Gastrocnemius medialis (tissue), 4 donors: ENCODE results near the gene ATP11B. TPM values are rescaled to one million over a fixed set of nuclear protein-coding genes. Genes with fewer than 3 reads are reported as not detected.

Experiments used
- ATAC-seq, 2 donors: fragments of 150-250 bp; one replicate each; pipeline ENCODE4 v1.9.1; 2016
- DNase-seq, 2 donors: peaks; one replicate each; pipeline ENCODE4 v3.0.0-alpha.2; 2019
- H3K27ac ChIP-seq, 4 donors: fragments of 200-600 bp; sonication (generic); 1 replicate in 1 of 4; 2 replicates in 3 of 4; pipeline ENCODE4 v1.5.1; 2016 to 2018; ENCODE audit warnings: mild to moderate bottlenecking in 2 of 4, moderate library complexity in 1 of 4
- H3K27me3 ChIP-seq, 3 donors: fragments of 200-600 bp; sonication (generic) in 2 of 3; 1 replicate in 1 of 3; 2 replicates in 2 of 3; pipeline versions ENCODE4 v1.5.1 to v1.6.0; 2016 to 2019; ENCODE audit warnings: mild to moderate bottlenecking in 1 of 3, moderate library complexity in 1 of 3
- H3K36me3 ChIP-seq, 2 donors: fragments of 200-600 bp; sonication (generic) in 1 of 2; one replicate each; pipeline ENCODE4 v1.5.1; 2017 to 2018
- H3K4me1 ChIP-seq, 2 donors: fragments of 200-600 bp; sonication (generic) in 1 of 2; one replicate each; pipeline ENCODE4 v1.5.1; 2016 to 2017; ENCODE audit warnings: mild to moderate bottlenecking in 2 of 2
- H3K4me3 ChIP-seq, 4 donors: fragments of 200-600 bp; sonication (generic) in 3 of 4; 1 replicate in 1 of 4; 2 replicates in 3 of 4; pipeline ENCODE4 v1.5.1; 2016 to 2019; ENCODE audit warnings: mild to moderate bottlenecking in 2 of 4
- H3K9me3 ChIP-seq, 3 donors: fragments of 200-600 bp; sonication (generic) in 2 of 3; 1 replicate in 1 of 3; 2 replicates in 2 of 3; pipeline ENCODE4 v1.5.1; 2016 to 2019
- POLR2A ChIP-seq, 2 donors: fragments of 450-650 bp; IDR thresholded peaks; one replicate each; pipeline ENCODE4 v1.6.1; 2017; ENCODE audit warnings: antibody characterized with exemption in 2 of 2, mild to moderate bottlenecking in 2 of 2, moderate library complexity in 2 of 2
- in situ Hi-C, 4 donors: fragments of 200-750 bp; cut with MboI; loops; one replicate each; pipeline versions ENCODE4 v1.15.0 to v1.8.0; 2017; ENCODE audit warnings: low sequenced_read_pairs in 4 of 4
- intact Hi-C: fragments of 100-400 bp; cut with DNase I; formaldehyde crosslinking; loops from one replicate; pipeline ENCODE4 v1.15.1; 2023; ENCODE audit warnings: low total_unique reads
- total RNA-seq, 4 donors: library from RNA; depleted of rRNA; stranded (reverse); fragments of >200 nt; gene quantifications; one replicate each; pipeline versions ENCODE4 v1.1.0 to v1.2.3, GENCODE V29; 2016
- TF ChIP-seq, protein P1 (sequence below), 5 experiments: fragments of 450-650 bp in 3 of 5; fragments of 200-600 bp in 2 of 5; sonication (generic) in 2 of 5; IDR thresholded peaks in 4 of 5; conservative IDR thresholded peaks in 1 of 5; 1 replicate in 4 of 5; 2 replicates in 1 of 5; pipeline ENCODE4 v1.5.1; 2016 to 2019; ENCODE audit warnings: antibody characterized with exemption in 5 of 5, mild to moderate bottlenecking in 3 of 5, moderate library complexity in 3 of 5

Gene ATP11B
- total RNA-seq, 4 donors from 2014 or later: 16.3 to 44.6 (median 23.4) TPM

DNA sequence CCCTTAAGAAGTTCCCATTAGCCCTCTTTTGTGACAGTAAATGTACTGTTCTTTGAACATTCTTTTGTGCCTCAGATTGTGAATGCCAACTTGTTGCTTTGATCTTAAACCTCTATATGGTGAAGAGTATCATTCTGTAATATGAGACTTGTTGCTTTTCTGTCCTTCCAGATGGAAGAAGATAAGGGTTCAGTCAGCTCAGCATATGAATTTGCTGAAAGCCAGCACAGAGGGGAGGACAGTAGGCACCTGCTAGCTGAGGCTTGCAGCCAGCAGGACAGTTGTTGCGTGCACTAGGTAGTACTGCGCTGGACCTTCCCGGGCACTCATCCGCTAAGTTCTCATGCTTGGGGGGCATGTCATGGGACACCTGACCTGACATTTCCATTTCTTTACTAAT, 112.3 kb downstream of the ATP11B start:
- peaks cover 0 to 47% of the 10 kb centered on the region in 2 donors for H3K36me3 ChIP-seq

DNA sequence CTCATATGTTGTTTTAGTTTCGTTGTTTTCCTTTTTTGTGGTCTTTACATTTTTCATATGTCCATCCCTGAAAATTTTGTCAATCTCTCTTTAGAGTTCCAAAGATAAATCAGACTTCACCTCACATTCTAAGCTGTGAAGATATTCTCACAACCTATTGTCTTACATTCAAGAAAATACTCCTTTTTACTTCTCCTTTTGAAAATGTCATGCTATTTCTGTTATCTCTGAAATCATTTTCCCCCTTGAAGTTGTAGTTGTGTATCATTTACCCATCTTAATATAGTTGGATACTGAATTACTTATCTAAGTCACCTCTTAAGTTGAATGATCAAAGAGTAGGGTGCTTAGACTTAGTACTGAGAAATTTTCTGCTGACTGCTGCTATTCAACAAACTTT, 112.7 kb downstream of the ATP11B start:
- in situ Hi-C loops: no loop called here
- DNase-seq (no peak), ATAC-seq (no peak)
- H3K4me1 ChIP-seq: no peaks in the 10 kb centered on the region
- TF ChIP-seq, protein P1, sequence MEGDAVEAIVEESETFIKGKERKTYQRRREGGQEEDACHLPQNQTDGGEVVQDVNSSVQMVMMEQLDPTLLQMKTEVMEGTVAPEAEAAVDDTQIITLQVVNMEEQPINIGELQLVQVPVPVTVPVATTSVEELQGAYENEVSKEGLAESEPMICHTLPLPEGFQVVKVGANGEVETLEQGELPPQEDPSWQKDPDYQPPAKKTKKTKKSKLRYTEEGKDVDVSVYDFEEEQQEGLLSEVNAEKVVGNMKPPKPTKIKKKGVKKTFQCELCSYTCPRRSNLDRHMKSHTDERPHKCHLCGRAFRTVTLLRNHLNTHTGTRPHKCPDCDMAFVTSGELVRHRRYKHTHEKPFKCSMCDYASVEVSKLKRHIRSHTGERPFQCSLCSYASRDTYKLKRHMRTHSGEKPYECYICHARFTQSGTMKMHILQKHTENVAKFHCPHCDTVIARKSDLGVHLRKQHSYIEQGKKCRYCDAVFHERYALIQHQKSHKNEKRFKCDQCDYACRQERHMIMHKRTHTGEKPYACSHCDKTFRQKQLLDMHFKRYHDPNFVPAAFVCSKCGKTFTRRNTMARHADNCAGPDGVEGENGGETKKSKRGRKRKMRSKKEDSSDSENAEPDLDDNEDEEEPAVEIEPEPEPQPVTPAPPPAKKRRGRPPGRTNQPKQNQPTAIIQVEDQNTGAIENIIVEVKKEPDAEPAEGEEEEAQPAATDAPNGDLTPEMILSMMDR (IDR thresholded peaks at IDR 0.05 in 4 of 5, conservative IDR thresholded peaks at IDR 0.05 in 1 of 5): no peak
- no peak for TF ChIP-seq POLR2A (IDR thresholded peaks at IDR 0.05)
- H3K27ac ChIP-seq: no peak overlapping the region
- H3K36me3 ChIP-seq: peaks cover 0 to 47% of the 10 kb centered on the region in 2 donors
- H3K27me3 ChIP-seq: no peaks in the 10 kb centered on the region
- no peak overlapping the region for H3K4me3 ChIP-seq
- intact Hi-C loops: no loop called here
- no peaks in the 10 kb centered on the region for H3K9me3 ChIP-seq

More for the DNA sequence above, 112.3 kb downstream of the ATP11B start:
- in situ Hi-C loops (no loop called here), intact Hi-C loops (no loop called here)
- TF ChIP-seq, protein P1 (IDR thresholded peaks at IDR 0.05 in 4 of 5, conservative IDR thresholded peaks at IDR 0.05 in 1 of 5): no peak
- no peak for TF ChIP-seq POLR2A (IDR thresholded peaks at IDR 0.05)
- Histone ChIP-seq H3K4me3 (no peak overlapping the region), H3K27ac (no peak overlapping the region), H3K4me1 (no peaks in the 10 kb centered on the region), H3K27me3 (no peaks in the 10 kb centered on the region), H3K9me3 (no peaks in the 10 kb centered on the region)
- no peak for DNase-seq
- ATAC-seq: no peak

DNA sequence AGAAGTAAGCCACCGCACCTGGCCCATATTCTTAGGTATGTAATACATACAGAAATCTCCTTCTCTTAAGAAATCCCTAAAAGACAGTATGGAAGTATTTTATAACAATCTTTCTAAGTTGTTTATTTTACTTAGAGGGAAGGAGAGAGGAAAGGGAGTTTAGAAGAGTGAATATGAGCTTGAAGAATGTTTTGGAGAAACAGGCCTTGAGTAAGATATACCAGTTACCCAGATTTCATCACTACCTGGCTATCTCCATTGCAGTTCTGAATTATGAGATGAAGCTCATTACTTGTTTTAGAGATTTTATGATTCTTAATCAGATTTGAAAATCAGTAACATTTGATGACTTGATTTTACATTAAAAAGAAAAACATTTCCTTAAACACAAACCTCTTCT, 115.2 kb downstream of the ATP11B start:
- in situ Hi-C loops (no loop called here), intact Hi-C loops (no loop called here)
- no peak overlapping the region for H3K27ac ChIP-seq
- no peaks in the 10 kb centered on the region for H3K27me3 ChIP-seq
- TF ChIP-seq, protein P1 (IDR thresholded peaks at IDR 0.05 in 4 of 5, conservative IDR thresholded peaks at IDR 0.05 in 1 of 5): no peak
- no peak for TF ChIP-seq POLR2A (IDR thresholded peaks at IDR 0.05)
- peaks cover 0 to 34% of the 10 kb centered on the region in 2 donors for H3K36me3 ChIP-seq
- peaks cover 0 to 7% of the 10 kb centered on the region in 2 donors for H3K4me1 ChIP-seq
- DNase-seq (no peak), ATAC-seq (no peak)
- H3K9me3 ChIP-seq: no peaks in the 10 kb centered on the region
- H3K4me3 ChIP-seq: no peak overlapping the region

DNA sequence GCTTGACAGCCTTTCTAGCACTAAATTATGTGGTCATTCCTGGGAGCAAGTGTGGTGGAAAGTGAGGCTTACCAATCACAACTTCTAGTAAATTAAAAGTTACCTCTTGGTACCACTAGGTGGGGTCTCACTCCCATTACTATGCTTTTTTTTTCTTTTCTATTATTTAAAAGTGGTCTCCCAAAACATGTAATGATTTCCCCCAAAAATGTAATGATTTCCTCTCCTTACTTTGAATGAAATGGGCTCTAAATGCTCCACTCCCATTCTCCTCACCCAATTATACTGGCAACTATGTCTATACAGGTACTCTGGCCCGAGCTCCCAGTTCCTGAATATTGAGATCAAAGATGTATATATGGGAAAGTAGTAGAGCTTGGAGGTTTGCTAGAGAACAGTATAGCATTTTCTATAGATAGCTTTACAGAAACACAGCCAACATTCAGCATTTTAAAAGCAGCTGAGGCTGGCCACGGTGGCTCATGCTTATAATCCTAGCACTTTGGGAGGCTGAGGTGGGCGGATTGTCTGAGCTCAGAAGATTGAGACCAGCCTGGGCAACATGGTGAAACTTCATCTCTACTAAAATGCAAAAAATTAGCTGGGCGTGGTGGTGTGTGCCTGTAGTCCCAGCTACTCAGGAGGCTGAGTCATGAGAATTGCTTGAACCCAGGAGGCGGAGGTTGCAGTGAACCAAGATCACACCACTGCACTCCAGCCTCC, 116.2 kb downstream of the ATP11B start:
- Histone ChIP-seq H3K36me3 (peaks cover 0 to 25% of the 10 kb centered on the region in 2 donors), H3K27ac (no peak overlapping the region), H3K4me1 (peaks cover 3 to 13% of the 10 kb centered on the region in 2 donors), H3K9me3 (no peaks in the 10 kb centered on the region), H3K4me3 (no peak overlapping the region), H3K27me3 (no peaks in the 10 kb centered on the region)
- in situ Hi-C loops: no loop called here
- TF ChIP-seq POLR2A (IDR thresholded peaks at IDR 0.05): no peak
- TF ChIP-seq, protein P1 (IDR thresholded peaks at IDR 0.05 in 4 of 5, conservative IDR thresholded peaks at IDR 0.05 in 1 of 5): peak; percentile 13 to 58 (median 40)
- ATAC-seq (peak in 1 of 2 donors; percentile 18), DNase-seq (no peak)
- intact Hi-C loops: no loop called here
